ENCODE data around the gene ERVFRD-1.

DNA sequence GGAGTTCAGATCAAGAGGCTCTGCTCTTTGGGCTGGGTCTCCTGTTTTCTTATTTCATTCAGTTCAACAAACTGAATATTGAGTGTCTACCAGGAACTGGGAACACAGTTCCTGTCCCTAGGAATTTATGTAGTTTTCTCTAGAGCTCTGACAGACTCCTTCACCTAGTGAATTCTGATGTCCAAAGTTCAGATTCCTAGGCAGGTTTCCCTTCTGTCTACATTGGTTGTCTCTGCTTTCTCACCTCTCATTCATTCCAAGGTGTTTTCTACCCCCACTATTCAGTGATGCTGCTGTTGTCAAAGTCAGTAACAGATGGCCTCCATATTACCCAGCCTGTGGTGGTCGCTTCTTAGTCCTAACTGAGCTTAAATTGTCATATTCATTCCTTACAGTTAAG, 13.5 kb downstream of the ERVFRD-1 start:
- TF ChIP-seq, protein P1, sequence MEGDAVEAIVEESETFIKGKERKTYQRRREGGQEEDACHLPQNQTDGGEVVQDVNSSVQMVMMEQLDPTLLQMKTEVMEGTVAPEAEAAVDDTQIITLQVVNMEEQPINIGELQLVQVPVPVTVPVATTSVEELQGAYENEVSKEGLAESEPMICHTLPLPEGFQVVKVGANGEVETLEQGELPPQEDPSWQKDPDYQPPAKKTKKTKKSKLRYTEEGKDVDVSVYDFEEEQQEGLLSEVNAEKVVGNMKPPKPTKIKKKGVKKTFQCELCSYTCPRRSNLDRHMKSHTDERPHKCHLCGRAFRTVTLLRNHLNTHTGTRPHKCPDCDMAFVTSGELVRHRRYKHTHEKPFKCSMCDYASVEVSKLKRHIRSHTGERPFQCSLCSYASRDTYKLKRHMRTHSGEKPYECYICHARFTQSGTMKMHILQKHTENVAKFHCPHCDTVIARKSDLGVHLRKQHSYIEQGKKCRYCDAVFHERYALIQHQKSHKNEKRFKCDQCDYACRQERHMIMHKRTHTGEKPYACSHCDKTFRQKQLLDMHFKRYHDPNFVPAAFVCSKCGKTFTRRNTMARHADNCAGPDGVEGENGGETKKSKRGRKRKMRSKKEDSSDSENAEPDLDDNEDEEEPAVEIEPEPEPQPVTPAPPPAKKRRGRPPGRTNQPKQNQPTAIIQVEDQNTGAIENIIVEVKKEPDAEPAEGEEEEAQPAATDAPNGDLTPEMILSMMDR (IDR thresholded peaks at IDR 0.05; ENCODE audit: insufficient read depth, low read length): no peak
- TF ChIP-seq, protein P2, sequence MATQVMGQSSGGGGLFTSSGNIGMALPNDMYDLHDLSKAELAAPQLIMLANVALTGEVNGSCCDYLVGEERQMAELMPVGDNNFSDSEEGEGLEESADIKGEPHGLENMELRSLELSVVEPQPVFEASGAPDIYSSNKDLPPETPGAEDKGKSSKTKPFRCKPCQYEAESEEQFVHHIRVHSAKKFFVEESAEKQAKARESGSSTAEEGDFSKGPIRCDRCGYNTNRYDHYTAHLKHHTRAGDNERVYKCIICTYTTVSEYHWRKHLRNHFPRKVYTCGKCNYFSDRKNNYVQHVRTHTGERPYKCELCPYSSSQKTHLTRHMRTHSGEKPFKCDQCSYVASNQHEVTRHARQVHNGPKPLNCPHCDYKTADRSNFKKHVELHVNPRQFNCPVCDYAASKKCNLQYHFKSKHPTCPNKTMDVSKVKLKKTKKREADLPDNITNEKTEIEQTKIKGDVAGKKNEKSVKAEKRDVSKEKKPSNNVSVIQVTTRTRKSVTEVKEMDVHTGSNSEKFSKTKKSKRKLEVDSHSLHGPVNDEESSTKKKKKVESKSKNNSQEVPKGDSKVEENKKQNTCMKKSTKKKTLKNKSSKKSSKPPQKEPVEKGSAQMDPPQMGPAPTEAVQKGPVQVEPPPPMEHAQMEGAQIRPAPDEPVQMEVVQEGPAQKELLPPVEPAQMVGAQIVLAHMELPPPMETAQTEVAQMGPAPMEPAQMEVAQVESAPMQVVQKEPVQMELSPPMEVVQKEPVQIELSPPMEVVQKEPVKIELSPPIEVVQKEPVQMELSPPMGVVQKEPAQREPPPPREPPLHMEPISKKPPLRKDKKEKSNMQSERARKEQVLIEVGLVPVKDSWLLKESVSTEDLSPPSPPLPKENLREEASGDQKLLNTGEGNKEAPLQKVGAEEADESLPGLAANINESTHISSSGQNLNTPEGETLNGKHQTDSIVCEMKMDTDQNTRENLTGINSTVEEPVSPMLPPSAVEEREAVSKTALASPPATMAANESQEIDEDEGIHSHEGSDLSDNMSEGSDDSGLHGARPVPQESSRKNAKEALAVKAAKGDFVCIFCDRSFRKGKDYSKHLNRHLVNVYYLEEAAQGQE (IDR thresholded peaks at IDR 0.05; ENCODE audit: insufficient replicate concordance, low read depth): no peak
